ENCODE data around the gene CCDC88B. TPM values are rescaled to one million over a fixed set of nuclear protein-coding genes. Genes with fewer than 3 reads are reported as not detected.

Gene CCDC88B
- total and polyA plus RNA-seq, 2 experiments from 2014 or later, result 1.8 to 2.6 TPM

DNA sequence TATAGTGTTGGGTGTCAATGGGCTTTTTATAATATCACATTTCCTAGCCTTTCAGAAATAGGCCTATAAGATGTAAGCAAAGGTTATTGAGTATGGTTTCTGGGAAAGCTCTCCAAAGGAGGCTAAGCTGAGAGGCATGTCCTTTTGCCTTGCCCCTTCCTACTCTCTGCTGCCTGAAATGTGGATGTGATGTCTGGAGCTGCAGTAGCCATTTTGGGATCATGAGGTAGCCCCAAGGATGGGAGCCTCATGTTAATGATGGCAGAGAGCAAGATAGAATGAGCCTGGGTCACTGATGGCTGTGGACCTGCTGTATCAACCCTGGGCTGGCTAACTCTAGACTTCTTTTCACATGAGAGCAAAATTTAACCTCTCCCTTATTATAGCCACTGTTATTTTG is 47.9 kb downstream of the CCDC88B start:
- Histone ChIP-seq H3K9me3 (ENCODE audit: low read depth) (no peaks in the 10 kb centered on the region), H3K4me2 (ENCODE audit: unreplicated experiment) (no peak overlapping the region), H2AFZ (no peak overlapping the region), H4K20me1 (ENCODE audit: insufficient read depth) (no peaks in the 10 kb centered on the region), H3K4me1 (ENCODE audit: insufficient read depth) (peaks cover 4% of the 10 kb centered on the region; the same call in 1 of the 2 replicates), H3K36me3 (ENCODE audit: low read depth) (no peaks in the 10 kb centered on the region), H3K27ac (no peak overlapping the region), H3K27me3 (replicated peaks; ENCODE audit: insufficient read depth) (peaks cover 20% of the 10 kb centered on the region; the same call in 1 of the 2 replicates), H3K9ac (no peak overlapping the region), H3K9me2 (ENCODE audit: insufficient read depth) (no peaks in the 10 kb centered on the region), H3F3A (ENCODE audit: insufficient read depth) (no peaks in the 10 kb centered on the region), H3K4me3 (no peak overlapping the region), H3K79me2 (ENCODE audit: insufficient read depth) (no peaks in the 10 kb centered on the region)
- TF ChIP-seq EZH2 (IDR thresholded peaks at IDR 0.05; ENCODE audit: insufficient read depth, poor library complexity, severe bottlenecking), result no peak
- TF ChIP-seq EZH2phosphoT487 (IDR thresholded peaks at IDR 0.05; ENCODE audit: insufficient read depth, low read depth), result no peak
- in situ Hi-C loops (cut with MboI), result no loop called here
- no peak for DNase-seq

DNA sequence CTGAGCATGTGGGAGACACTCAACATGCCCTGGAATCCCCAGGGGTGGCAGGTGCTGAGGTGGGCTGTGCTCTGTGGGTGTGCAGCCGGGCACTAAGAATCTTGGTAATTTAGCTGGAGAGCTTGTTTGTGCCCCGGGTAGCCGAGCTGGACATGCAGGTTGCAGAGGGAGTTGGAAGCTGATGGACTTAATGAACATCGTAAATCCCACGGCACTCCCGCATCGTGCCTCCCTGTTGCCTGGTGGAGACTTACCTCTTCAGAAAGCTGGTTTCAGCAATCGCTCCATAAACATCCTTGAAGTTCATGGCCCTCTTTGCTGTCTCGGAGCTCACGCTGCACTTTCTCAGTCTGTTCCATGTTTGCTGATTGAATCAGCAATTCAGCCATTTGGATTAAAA is 48.9 kb downstream of the CCDC88B start:
- Histone ChIP-seq H3K4me3 (no peak overlapping the region), H2AFZ (no peak overlapping the region), H3K9ac (no peak overlapping the region), H4K20me1 (ENCODE audit: insufficient read depth) (no peaks in the 10 kb centered on the region), H3F3A (ENCODE audit: insufficient read depth) (no peaks in the 10 kb centered on the region), H3K9me2 (ENCODE audit: insufficient read depth) (no peaks in the 10 kb centered on the region), H3K27me3 (replicated peaks; ENCODE audit: insufficient read depth) (peaks cover 22% of the 10 kb centered on the region; the same call in 1 of the 2 replicates), H3K4me2 (ENCODE audit: unreplicated experiment) (no peak overlapping the region), H3K36me3 (ENCODE audit: low read depth) (no peaks in the 10 kb centered on the region), H3K79me2 (ENCODE audit: insufficient read depth) (no peaks in the 10 kb centered on the region), H3K27ac (no peak overlapping the region), H3K9me3 (ENCODE audit: low read depth) (no peaks in the 10 kb centered on the region), H3K4me1 (ENCODE audit: insufficient read depth) (peaks cover 4% of the 10 kb centered on the region; the same call in 1 of the 2 replicates)
- no peak for DNase-seq
- 14 to 25% methylated on average over 10 of the region's 10 CpGs for WGBS, 2 experiments (ENCODE audit: low coverage in 1 of 2, low lambda C conversion rate in 2 of 2, missing lambda C conversion rate in 2 of 2)
- in situ Hi-C loops (cut with MboI), result no loop called here
- TF ChIP-seq EZH2 (IDR thresholded peaks at IDR 0.05; ENCODE audit: insufficient read depth, poor library complexity, severe bottlenecking) (no peak), EZH2phosphoT487 (IDR thresholded peaks at IDR 0.05; ENCODE audit: insufficient read depth, low read depth) (no peak)

DNA sequence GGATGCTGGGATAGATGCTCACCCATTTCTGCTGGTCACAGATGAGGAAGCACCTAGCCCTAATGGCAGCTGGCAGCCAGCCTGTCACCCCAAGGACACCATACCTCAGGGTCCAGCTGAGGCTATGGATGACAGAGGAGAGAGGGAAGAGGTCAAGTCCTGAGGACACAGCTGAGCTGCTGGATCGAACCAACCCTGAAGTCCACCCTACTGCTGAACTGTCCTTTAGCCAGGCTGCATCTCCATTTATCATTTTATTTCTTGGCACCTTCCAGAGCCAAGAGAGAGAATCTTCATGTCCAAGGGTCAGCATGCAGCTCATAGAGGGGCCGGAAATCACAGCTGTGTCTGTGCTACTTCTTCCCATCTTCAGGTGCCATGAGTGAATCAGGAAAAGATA is 49.8 kb downstream of the CCDC88B start:
- H3K4me2 ChIP-seq (ENCODE audit: unreplicated experiment), result no peak overlapping the region
- no peaks in the 10 kb centered on the region for H3K9me2 ChIP-seq (ENCODE audit: insufficient read depth)
- H3F3A ChIP-seq (ENCODE audit: insufficient read depth), result no peaks in the 10 kb centered on the region
- in situ Hi-C loops (cut with MboI), result no loop called here
- H3K9ac ChIP-seq, result no peak overlapping the region
- WGBS, 2 experiments (ENCODE audit: low coverage in 1 of 2, low lambda C conversion rate in 2 of 2, missing lambda C conversion rate in 2 of 2), result 30 to 33% methylated on average over 2 of the region's 2 CpGs
- no peak for TF ChIP-seq EZH2 (IDR thresholded peaks at IDR 0.05; ENCODE audit: insufficient read depth, poor library complexity, severe bottlenecking)
- TF ChIP-seq EZH2phosphoT487 (IDR thresholded peaks at IDR 0.05; ENCODE audit: insufficient read depth, low read depth), result no peak
- H3K27ac ChIP-seq, result no peak overlapping the region
- no peaks in the 10 kb centered on the region for H4K20me1 ChIP-seq (ENCODE audit: insufficient read depth)
- no peaks in the 10 kb centered on the region for H3K36me3 ChIP-seq (ENCODE audit: low read depth)
- H3K79me2 ChIP-seq (ENCODE audit: insufficient read depth), result no peaks in the 10 kb centered on the region
- peaks cover 4% of the 10 kb centered on the region; the same call in 1 of the 2 replicates for H3K4me1 ChIP-seq (ENCODE audit: insufficient read depth)
- no peak overlapping the region for H2AFZ ChIP-seq
- no peaks in the 10 kb centered on the region for H3K9me3 ChIP-seq (ENCODE audit: low read depth)
- H3K4me3 ChIP-seq, result no peak overlapping the region
- no peak for DNase-seq
- peaks cover 30% of the 10 kb centered on the region; the same call in 1 of the 2 replicates for H3K27me3 ChIP-seq (replicated peaks; ENCODE audit: insufficient read depth)

DNA sequence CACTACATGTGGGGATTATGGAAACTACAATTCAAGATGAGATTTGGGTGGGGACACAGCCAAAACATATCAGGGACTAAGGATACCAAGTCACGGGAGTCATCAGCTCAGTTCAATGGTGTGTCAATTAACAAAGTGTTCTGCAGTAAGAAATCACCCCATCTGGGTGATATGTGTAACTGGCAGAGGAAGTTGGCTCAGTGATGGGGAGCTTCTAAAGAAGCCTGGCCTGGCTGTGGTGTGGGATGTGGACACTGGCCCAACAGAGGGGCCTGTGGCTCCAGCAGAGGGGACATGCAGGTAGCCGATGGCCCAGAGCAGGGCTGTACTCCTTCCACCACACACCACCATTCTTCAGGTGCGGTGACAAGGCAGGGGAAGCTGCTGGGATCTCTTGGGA is 50.6 kb downstream of the CCDC88B start:
- DNase-seq, result no peak
- Histone ChIP-seq H3K4me2 (ENCODE audit: unreplicated experiment) (no peak overlapping the region), H3K4me1 (ENCODE audit: insufficient read depth) (peaks cover 4% of the 10 kb centered on the region; the same call in 1 of the 2 replicates), H3K9ac (no peak overlapping the region), H3K27me3 (replicated peaks; ENCODE audit: insufficient read depth) (peaks cover 37% of the 10 kb centered on the region; the same call in 1 of the 2 replicates), H3K9me2 (ENCODE audit: insufficient read depth) (no peaks in the 10 kb centered on the region), H2AFZ (no peak overlapping the region), H3K36me3 (ENCODE audit: low read depth) (no peaks in the 10 kb centered on the region), H3K9me3 (ENCODE audit: low read depth) (no peaks in the 10 kb centered on the region), H4K20me1 (ENCODE audit: insufficient read depth) (no peaks in the 10 kb centered on the region), H3F3A (ENCODE audit: insufficient read depth) (no peaks in the 10 kb centered on the region), H3K79me2 (ENCODE audit: insufficient read depth) (no peaks in the 10 kb centered on the region), H3K27ac (no peak overlapping the region), H3K4me3 (no peak overlapping the region)
- TF ChIP-seq EZH2 (IDR thresholded peaks at IDR 0.05; ENCODE audit: insufficient read depth, poor library complexity, severe bottlenecking), result no peak
- TF ChIP-seq EZH2phosphoT487 (IDR thresholded peaks at IDR 0.05; ENCODE audit: insufficient read depth, low read depth), result no peak
- 48 to 49% methylated on average over 3 of the region's 3 CpGs for WGBS, 2 experiments (ENCODE audit: low coverage in 1 of 2, low lambda C conversion rate in 2 of 2, missing lambda C conversion rate in 2 of 2)
- in situ Hi-C loops (cut with MboI), result no loop called here

DNA sequence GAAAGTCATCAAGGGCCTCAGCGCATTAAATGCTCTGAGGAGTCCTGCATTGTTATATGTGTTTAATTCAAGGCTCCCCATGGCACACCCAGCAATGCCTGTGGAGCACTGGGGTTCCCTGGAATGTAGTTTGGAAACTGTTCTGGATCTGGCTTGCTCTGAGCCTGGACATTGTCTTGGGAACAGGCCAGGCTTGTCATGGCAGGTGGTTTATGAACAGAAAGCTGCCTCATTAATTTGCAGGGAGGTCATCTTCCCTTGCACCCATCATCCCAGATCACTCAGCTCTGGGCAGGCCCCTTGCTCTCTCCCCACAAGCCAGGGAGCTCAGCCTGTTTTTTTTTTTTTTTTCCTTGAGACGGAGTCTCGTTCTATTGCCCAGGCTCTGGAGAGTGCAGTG is 51.8 kb downstream of the CCDC88B start:
- H3K9ac ChIP-seq, result no peak overlapping the region
- H3K4me1 ChIP-seq (ENCODE audit: insufficient read depth), result no peaks in the 10 kb centered on the region
- no peak overlapping the region for H3K4me3 ChIP-seq
- no peak for TF ChIP-seq EZH2 (IDR thresholded peaks at IDR 0.05; ENCODE audit: insufficient read depth, poor library complexity, severe bottlenecking)
- no peak for TF ChIP-seq EZH2phosphoT487 (IDR thresholded peaks at IDR 0.05; ENCODE audit: insufficient read depth, low read depth)
- 87 to 88% methylated on average over 2 to 3 of the region's 3 CpGs for WGBS, 2 experiments (ENCODE audit: low coverage in 1 of 2, low lambda C conversion rate in 2 of 2, missing lambda C conversion rate in 2 of 2)
- H3K9me3 ChIP-seq (ENCODE audit: low read depth), result no peaks in the 10 kb centered on the region
- in situ Hi-C loops (cut with MboI), result no loop called here
- no peak for DNase-seq
- peaks cover 43% of the 10 kb centered on the region; the same call in 1 of the 2 replicates for H3K27me3 ChIP-seq (replicated peaks; ENCODE audit: insufficient read depth)
- H3K36me3 ChIP-seq (ENCODE audit: low read depth), result no peaks in the 10 kb centered on the region
- H2AFZ ChIP-seq, result no peak overlapping the region
- H3K4me2 ChIP-seq (ENCODE audit: unreplicated experiment), result no peak overlapping the region
- H3K9me2 ChIP-seq (ENCODE audit: insufficient read depth), result no peaks in the 10 kb centered on the region
- H3K27ac ChIP-seq, result no peak overlapping the region
- H3F3A ChIP-seq (ENCODE audit: insufficient read depth), result no peaks in the 10 kb centered on the region
- no peaks in the 10 kb centered on the region for H4K20me1 ChIP-seq (ENCODE audit: insufficient read depth)
- no peaks in the 10 kb centered on the region for H3K79me2 ChIP-seq (ENCODE audit: insufficient read depth)
